NCI-H524 treated with DMSO at 0.1 percent for 48 hours (cell line): ENCODE measurements around the gene TBC1D19.

Source experiments
- DNase-seq: peaks from one replicate; lab custom pipeline; 2025; lab: John Stamatoyannopoulos, UW

Gene TBC1D19

GRCh38 chr4:26782830-26783202, 198.9 kb downstream of the TBC1D19 start:
- DNase-seq: no peak

GRCh38 chr4:26784207-26784865, 200.5 kb downstream of the TBC1D19 start:
- no peak for DNase-seq

GRCh38 chr4:26785312-26785711, 201.4 kb downstream of the TBC1D19 start:
- no peak for DNase-seq

- DNase-seq: no peak
Measured at GRCh38 chr4:26785810-26786209, 201.9 kb downstream of the TBC1D19 start.

- no peak for DNase-seq
Measured at GRCh38 chr4:26786916-26787315, 203.0 kb downstream of the TBC1D19 start.

GRCh38 chr4:26787461-26788340, 203.8 kb downstream of the TBC1D19 start:
- no peak for DNase-seq

- no peak for DNase-seq
Measured at GRCh38 chr4:26788341-26788733, 204.5 kb downstream of the TBC1D19 start.

GRCh38 chr4:26789208-26789607, 205.3 kb downstream of the TBC1D19 start:
- DNase-seq: no peak

GRCh38 chr4:26791346-26791745, 207.5 kb downstream of the TBC1D19 start:
- no peak for DNase-seq

GRCh38 chr4:26792639-26793038, 208.8 kb downstream of the TBC1D19 start:
- DNase-seq: no peak

GRCh38 chr4:26793735-26794134, 209.9 kb downstream of the TBC1D19 start:
- DNase-seq: no peak

- no peak for DNase-seq
Measured at GRCh38 chr4:26796081-26796480, 212.2 kb downstream of the TBC1D19 start.

- no peak for DNase-seq
Measured at GRCh38 chr4:26802790-26803189, 218.9 kb downstream of the TBC1D19 start.

GRCh38 chr4:26803211-26803861, 219.5 kb downstream of the TBC1D19 start:
- DNase-seq: peak; percentile 91

GRCh38 chr4:26804451-26804850, 220.6 kb downstream of the TBC1D19 start:
- DNase-seq: no peak

GRCh38 chr4:26804925-26805324, 221.0 kb downstream of the TBC1D19 start:
- no peak for DNase-seq
